Ramos (cell line): ENCODE measurements around the gene TNFRSF17.

ENCODE experiments used
- in situ Hi-C: fragments of 300-500 bp; cut with MboI; formaldehyde crosslinking; loops from one replicate; pipeline ENCODE4 v1.14.3; 2022; ENCODE audit warnings: low sequenced_read_pairs; ENCODE audit not compliant: unreplicated experiment

The TNFRSF17 gene

DNA sequence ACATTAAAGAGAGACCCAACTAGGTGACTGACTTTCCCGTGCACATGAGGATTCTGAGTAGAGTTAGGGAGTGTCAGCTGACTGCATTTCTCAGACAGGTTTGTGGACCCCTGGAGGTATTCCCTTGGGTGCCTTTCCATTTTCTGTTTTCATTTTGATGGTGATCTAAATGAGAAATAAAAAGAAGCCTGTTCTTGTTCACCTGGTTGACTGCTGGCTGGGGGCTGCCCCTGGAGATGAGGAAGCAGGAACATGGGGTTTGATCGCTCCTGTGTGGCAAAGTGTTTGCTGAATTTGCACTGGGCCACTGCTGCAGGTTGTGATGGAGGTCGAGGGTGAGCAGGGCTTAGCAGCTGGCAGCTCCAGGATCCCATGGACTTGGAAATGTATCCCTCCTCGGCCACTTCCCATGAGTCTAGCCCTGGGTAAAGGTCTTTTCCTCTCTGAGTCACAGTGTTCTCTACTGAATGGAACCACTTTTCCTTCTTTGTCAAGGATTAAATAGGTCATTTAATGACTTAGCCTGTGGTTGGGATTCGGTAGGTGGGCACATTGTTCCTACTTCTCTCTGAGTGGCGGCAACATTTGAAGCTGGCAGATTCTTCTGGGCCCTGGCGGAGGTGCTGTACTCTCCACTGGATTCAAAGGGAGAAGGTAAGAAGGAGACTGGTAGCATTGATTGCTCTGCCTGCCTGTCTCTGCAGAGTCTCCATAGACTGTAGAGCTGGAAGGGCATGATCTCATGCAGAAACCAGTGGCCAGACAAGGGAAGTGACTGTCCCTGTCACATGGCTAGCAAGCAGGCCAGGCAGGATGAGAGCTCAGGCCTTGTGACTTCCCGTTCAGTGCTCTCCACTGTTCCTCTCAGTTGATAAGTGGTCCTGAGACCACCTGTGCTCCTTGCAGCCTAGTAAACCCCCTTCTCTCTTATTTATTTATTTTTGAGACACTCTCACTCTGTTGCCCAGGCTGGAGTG lies 29.4 kb downstream of the TNFRSF17 start:
- in situ Hi-C loops: no loop called here

DNA sequence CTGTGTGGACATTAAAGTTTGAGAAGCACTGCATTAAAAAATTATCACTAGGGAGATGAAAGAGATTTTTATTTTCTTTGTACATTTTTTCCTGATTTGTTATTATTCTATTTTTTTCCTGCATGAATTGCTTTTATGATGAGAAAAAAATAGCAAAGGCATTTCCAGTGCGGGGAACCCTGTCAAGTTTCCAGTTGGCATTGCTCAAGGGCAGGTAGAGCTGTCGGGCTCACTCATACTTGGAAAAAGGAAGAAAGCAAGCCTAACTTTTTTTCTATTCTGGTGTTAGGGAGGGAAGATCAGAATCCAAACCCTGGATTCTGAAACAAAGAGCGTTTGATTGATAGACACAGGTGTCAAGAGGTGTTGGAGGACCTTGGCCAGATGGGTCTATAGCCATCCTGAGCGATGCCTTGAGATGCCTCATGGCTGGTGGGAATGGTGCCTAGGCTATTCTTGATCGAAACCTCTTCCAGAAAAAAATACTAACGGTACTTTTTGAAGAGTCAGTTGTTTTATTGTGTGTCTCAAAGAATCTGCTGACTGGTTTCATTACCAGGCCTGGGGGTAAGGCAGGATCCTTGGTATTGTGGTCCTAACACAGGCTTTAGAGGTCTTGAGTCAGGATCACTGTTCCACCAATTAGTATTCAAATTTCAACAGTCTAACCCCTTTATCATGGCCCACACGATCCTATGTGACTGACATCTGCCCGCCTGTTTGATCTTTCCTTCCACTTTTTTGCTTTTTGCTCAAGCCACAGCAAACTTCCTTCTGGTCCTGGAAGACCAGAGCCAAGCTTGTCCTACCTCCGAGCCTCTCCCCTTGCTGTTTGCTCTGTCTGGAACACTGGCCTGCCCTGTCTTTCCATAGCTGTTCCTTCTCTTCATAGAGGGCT lies 31.7 kb downstream of the TNFRSF17 start:
- in situ Hi-C loops: no loop called here

DNA sequence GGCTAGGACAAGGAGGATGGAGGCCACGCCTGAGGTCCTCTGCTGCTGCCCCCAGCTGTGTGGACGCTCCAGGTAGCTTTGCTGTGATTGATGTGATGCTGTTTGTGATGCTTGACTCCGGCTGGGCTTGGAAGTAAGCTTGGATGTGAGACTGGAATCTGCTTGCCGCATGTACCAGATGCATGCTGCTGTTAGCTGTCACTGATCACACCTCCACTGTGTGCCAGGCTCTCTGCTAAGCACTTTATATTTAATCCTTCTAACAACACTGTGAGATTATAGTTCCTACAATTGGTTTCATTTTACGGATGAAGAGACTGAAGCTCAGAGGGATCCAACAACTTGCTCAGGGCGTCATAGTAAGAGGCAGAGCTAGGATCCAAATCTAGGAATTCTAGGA lies 35.0 kb downstream of the TNFRSF17 start:
- in situ Hi-C loops: no loop called here

DNA sequence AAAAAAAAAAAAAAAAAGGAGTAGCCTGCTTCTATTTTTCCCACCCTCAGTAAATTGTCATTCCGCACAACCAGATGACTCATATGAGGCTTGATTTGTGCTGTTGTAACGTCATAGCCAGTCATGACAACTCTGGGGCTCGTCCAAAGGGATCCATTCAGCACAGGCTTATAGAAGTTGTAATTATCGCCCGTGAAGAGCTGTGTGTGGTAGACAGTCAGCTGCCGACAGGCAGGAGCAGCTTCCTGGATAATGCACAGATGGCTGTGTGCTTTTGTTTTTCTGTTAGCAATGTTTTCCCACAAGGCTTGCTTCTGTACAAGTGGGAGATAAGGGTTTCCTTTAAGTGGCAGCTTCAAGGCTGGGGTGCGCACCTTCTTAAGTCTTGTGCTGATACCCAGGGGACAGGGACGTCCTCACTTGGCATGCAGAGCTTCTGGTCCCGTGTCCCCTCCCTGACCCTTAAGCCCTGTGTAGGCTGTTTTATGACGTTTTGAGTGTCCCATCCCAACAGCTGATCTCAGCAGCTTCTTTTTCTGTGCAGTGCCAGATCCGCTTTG lies 37.5 kb downstream of the TNFRSF17 start:
- in situ Hi-C loops: no loop called here

DNA sequence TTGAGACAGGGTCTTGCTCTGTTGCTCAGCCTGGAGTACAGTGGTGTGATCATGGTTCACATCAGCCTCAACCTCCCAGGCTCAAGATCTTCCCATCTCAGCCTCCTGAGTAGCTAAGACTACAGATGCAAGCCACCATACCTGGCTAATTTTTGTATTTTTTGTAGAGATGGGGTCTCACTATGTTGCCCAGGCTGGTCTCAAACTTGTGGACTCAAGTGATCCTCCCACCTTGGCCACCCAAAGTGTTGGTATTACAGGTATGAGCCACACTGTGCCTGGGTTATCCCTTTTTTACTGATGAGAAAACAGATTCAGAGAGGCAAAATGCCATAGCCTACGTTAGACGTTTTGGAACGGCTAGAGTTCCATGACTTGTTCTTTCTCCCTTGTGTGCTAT lies 41.6 kb downstream of the TNFRSF17 start:
- in situ Hi-C loops: no loop called here

DNA sequence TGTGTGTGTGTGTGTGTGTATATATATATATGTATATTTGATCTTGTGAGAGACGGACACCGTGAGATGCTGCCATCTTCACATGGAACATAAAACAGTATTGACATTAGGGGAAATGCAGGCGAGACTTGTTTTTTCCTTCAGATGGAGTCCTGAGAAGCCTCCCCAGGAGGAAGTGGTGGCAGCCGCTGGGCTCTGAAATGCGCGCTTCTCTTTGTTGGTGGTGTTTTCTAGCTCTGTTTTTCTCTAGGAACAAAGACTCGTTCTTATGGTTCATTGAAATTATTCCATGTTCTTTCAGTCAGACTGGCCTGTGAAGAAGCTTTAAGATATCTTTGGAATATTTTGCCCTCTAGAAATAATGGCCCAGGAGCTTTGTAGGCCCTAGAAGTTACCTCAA lies 44.5 kb downstream of the TNFRSF17 start:
- in situ Hi-C loops: no loop called here

DNA sequence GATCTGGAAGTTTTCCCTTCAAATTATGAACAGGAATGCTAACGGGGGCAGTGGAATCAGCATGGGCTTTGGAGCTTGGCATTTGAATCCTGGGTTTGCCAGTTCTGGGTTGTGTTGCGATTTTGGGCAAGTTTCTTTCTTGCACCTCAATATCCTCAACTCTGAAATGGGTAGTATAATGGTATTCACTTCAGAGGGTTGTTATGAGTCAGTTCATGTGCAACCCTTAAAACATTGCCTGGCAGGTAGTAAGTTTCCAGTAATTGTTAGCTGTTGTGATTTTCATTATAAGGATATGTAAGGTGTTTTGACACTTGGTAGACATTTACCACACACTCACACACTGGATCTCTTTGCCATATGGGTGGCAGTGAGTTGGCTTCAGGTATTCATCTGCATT lies 44.9 kb downstream of the TNFRSF17 start:
- in situ Hi-C loops: no loop called here

DNA sequence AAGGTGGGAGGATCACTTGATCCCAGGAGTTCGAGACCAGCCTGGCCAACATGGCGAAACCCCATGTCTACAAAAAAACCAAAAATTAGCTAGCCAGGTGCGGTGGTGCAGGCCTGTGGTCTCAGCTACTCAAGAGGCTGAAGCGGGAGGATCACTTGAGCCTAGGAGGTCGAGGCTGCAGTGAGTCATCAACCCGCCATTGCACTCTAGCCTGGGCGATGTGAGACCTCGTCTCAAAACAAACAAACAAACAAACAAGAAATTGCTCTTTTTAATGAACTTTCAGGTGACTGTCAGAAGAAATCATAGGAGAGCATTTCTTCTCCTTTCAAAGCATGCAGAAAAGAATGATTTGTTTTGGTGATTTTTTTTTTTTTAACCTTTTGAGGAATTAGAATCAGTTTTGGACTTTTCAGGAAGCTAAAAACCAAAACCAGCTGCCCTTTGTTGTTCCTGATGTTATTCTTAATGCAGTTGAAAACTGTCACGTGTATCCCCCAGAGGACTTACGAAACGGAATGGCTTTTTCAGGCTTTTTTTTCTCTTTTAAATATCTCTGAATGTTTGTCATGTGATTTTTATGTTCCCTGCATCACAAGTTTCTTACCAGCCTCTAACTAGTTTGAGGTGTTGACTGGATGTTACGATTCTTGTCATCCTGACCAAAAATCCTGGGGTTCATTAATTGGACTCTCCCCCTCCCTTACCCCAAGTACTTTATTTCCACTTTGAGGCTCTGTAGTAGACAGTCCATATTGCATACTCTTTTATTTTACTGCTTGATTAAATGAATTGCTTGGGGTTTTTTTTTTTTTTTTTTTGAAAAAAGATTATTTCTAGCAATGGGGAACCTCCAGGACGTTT lies 45.6 kb downstream of the TNFRSF17 start:
- in situ Hi-C loops: no loop called here

DNA sequence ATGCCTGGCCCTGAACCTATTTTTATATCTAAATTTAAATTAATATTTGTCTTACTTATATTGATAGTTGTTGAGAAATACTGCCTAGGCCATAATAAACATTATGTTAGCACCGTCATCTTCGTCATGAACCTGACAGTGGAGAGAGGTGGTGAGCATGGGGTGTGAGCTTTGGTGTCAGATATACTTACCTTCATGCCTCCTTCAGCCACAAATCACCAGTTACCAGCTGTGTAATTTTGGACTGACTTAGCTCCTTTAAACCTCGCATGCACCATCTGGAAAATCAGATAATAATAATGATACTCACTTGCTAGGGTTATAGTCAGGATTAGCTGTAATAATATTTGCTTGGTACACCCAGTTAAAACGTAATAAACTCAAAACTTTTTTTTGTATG lies 46.6 kb downstream of the TNFRSF17 start:
- in situ Hi-C loops: no loop called here

DNA sequence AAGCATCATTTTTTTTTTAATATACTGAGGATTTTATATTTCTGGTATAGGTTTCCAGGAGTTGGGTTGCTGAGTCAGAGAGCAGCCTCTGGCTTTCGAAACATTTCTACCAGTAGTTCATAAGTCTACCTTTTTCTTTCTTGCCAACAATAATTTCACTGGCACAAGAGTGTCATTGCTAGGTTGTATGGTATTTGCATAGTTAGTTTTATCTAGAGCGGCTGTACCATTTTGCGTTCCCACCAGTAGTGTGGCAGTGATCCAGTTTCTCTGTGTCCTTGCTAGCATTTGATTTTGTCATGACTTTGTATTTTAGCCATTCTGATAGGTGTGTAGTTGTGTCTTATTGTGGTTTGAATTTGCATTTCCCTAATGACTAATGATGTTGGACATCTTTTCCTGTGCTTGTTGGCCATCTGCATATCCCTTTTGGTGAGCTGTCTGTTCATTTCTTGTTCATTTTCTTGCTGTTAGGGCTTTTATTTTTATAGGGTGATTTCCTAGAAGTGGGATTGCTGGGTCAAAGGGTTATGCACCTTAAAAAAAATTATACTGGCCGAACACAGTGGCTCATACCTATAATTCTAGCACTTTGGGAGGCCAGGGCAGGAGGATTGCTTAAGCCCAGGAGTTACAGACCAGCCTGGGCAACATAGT lies 51.4 kb downstream of the TNFRSF17 start:
- in situ Hi-C loops: no loop called here

DNA sequence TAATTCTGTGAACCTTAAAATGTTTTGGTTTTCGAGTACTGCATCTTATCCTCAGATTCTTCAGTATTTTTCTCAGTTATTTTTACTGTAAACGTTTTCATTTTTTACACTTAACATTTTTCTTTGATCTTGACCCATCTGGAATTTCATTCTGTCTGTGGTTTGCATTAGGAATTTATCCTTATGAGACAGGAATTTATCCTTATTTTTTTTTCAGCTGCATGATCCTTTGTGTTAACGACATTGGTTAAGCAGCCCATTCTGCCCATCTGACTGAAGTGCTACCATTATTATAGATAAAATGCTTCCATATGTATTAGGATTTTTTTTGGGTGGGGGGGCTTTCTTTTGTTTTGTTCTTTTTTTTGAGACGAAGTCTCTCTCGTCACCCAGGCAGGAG lies 52.5 kb downstream of the TNFRSF17 start:
- in situ Hi-C loops: no loop called here
